GM12878 (cell line): ENCODE data around the gene SETD5. TPM values are rescaled to one million over a fixed set of nuclear protein-coding genes. Genes with fewer than 3 reads are reported as not detected.
A peak's percentile ranks its signal among the peaks of the same experiment; 100 is the strongest.

Experiments
- BHLHE40 ChIP-seq, 2 experiments: fragments of 450-650 bp in 1 of 2; IDR thresholded peaks; 2 replicates each; pipeline ENCODE4 v1.6.1; 2011 to 2017; ENCODE audit warnings: low read depth in 2 of 2, borderline replicate concordance in 1 of 2, improper control_type of control experiment in 1 of 2, low read length in 1 of 2, mild to moderate bottlenecking in 1 of 2
- CBX5 ChIP-seq: sonication (generic); IDR thresholded peaks from 2 replicates; pipeline ENCODE4 v1.6.1; 2016; ENCODE audit warnings: low read depth, moderate library complexity, mild to moderate bottlenecking, inconsistent platforms
- EED ChIP-seq: sonication (generic); IDR thresholded peaks from 2 replicates; pipeline ENCODE4 v1.6.1; 2016; ENCODE audit warnings: antibody characterized with exemption, low read depth
- ESRRA ChIP-seq: IDR thresholded peaks from 2 replicates; pipeline ENCODE4 v1.6.1; 2012; ENCODE audit warnings: mild to moderate bottlenecking, low read length, improper control_type of control experiment
- FOXM1 ChIP-seq: IDR thresholded peaks from 2 replicates; pipeline ENCODE4 v1.6.1; 2012; ENCODE audit warnings: low read depth, mild to moderate bottlenecking, inconsistent platforms, low read length, moderate library complexity
- IRF4 ChIP-seq: IDR thresholded peaks from 2 replicates; pipeline ENCODE4 v1.6.1; 2011; ENCODE audit warnings: low read depth, low read length
- JUND ChIP-seq: IDR thresholded peaks from 2 replicates; pipeline ENCODE4 v1.6.1; 2012; ENCODE audit warnings: low read depth, mild to moderate bottlenecking, low read length, improper control_type of control experiment, moderate library complexity
- KAT2A ChIP-seq: conservative IDR thresholded peaks from 2 replicates; pipeline ENCODE4 v1.6.1; 2011; ENCODE audit warnings: low read depth, low read length; ENCODE audit not compliant: control insufficient read depth
- MYB ChIP-seq: fragments of 150-350 bp; IDR thresholded peaks from 2 replicates; pipeline ENCODE4 v1.6.1; 2014; ENCODE audit warnings: mild to moderate bottlenecking, low read depth, low read length, borderline replicate concordance
- MYC ChIP-seq: IDR thresholded peaks from 2 replicates; pipeline ENCODE4 v1.6.1; 2011; ENCODE audit warnings: mild to moderate bottlenecking, low read length, moderate library complexity, inconsistent platforms; ENCODE audit not compliant: insufficient read depth, insufficient replicate concordance, insufficient read length, severe bottlenecking
- NR2F1 ChIP-seq: fragments of 450-650 bp; conservative IDR thresholded peaks from 2 replicates; pipeline ENCODE4 v1.6.1; 2017; ENCODE audit warnings: mild to moderate bottlenecking
- PAX8 ChIP-seq: fragments of 450-650 bp; IDR thresholded peaks from 2 replicates; pipeline ENCODE4 v1.6.1; 2017; ENCODE audit warnings: mild to moderate bottlenecking, moderate library complexity
- PML ChIP-seq: IDR thresholded peaks from 2 replicates; pipeline ENCODE4 v1.6.1; 2012; ENCODE audit warnings: low read length, inconsistent platforms
- SP1 ChIP-seq: IDR thresholded peaks from one replicate; pipeline ENCODE4 v1.6.1; 2011; ENCODE audit warnings: low read depth, low read length
- SREBF1 ChIP-seq: IDR thresholded peaks from 2 replicates; pipeline ENCODE4 v1.6.1; 2012; ENCODE audit warnings: mild to moderate bottlenecking, low read length
- TBL1XR1 ChIP-seq: IDR thresholded peaks from 2 replicates; pipeline ENCODE4 v1.6.1; 2012; ENCODE audit warnings: low read depth, low read length, improper control_type of control experiment
- TCF12 ChIP-seq: IDR thresholded peaks from 2 replicates; pipeline ENCODE4 v1.6.1; 2011; ENCODE audit warnings: low read depth, mild to moderate bottlenecking, low read length
- ZNF217 ChIP-seq: fragments of 450-650 bp; IDR thresholded peaks from 2 replicates; pipeline ENCODE4 v1.6.1; 2017; ENCODE audit warnings: antibody characterized with exemption, mild to moderate bottlenecking
- ZNF384 ChIP-seq: IDR thresholded peaks from 2 replicates; pipeline ENCODE4 v1.6.1; 2012; ENCODE audit warnings: low read depth, mild to moderate bottlenecking, low read length, improper control_type of control experiment, borderline replicate concordance
- polyA plus RNA-seq, 11 experiments: library from polyadenylated mRNA; depleted of rRNA in 4 of 11; unstranded in 6 of 11; stranded (reverse) in 5 of 11; fragments of >200 nt; fragmentation: Nextera tagmentation in 4 of 11; fragmentation: Illumina TruSeq in 1 of 11; extraction: Ambion mirVana in 4 of 11; extraction: Trizol in 1 of 11; gene quantifications; 1 replicate in 1 of 11; 2 replicates in 10 of 11; pipeline versions ENCODE4 v1.2.1 to v1.2.3, GENCODE V29; 2011 to 2016; ENCODE audit warnings: inconsistent platforms in 2 of 11, missing spikeins in 2 of 11, low read depth in 1 of 11
- total RNA-seq, 4 experiments: library from RNA; depleted of rRNA in 3 of 4; stranded (reverse); fragments of >200 nt in 3 of 4; fragmentation: Illumina TruSeq in 1 of 4; extraction: Trizol in 1 of 4; gene quantifications; 2 replicates each; pipeline versions ENCODE4 v1.2.1 to v1.2.3, GENCODE V29; 2013 to 2021
- TF ChIP-seq, protein P1 (sequence below): fragments of 450-650 bp; IDR thresholded peaks from 2 replicates; pipeline ENCODE4 v1.6.1; 2017; ENCODE audit warnings: low read depth, mild to moderate bottlenecking, moderate library complexity
- TF ChIP-seq, protein P2 (sequence below): fragments of 450-650 bp; IDR thresholded peaks from 2 replicates; pipeline ENCODE4 v1.6.1; 2017; ENCODE audit warnings: antibody characterized with exemption, mild to moderate bottlenecking, moderate library complexity
- TF ChIP-seq, protein P3 (sequence below): fragments of 450-650 bp; IDR thresholded peaks from 2 replicates; pipeline ENCODE4 v1.6.1; 2017; ENCODE audit warnings: mild to moderate bottlenecking, low read depth, inconsistent platforms; ENCODE audit not compliant: poor library complexity, severe bottlenecking
- TF ChIP-seq, protein P4 (sequence below): fragments of 450-650 bp; IDR thresholded peaks from 2 replicates; pipeline ENCODE4 v1.6.1; 2016; ENCODE audit warnings: mild to moderate bottlenecking

SETD5 gene
- total and polyA plus RNA-seq, 10 of the 15 experiments (the other 5 are each of a cell fraction or from before 2014, with no cell fraction given), result 8.2 to 94.0 (median 55.4) TPM

DNA sequence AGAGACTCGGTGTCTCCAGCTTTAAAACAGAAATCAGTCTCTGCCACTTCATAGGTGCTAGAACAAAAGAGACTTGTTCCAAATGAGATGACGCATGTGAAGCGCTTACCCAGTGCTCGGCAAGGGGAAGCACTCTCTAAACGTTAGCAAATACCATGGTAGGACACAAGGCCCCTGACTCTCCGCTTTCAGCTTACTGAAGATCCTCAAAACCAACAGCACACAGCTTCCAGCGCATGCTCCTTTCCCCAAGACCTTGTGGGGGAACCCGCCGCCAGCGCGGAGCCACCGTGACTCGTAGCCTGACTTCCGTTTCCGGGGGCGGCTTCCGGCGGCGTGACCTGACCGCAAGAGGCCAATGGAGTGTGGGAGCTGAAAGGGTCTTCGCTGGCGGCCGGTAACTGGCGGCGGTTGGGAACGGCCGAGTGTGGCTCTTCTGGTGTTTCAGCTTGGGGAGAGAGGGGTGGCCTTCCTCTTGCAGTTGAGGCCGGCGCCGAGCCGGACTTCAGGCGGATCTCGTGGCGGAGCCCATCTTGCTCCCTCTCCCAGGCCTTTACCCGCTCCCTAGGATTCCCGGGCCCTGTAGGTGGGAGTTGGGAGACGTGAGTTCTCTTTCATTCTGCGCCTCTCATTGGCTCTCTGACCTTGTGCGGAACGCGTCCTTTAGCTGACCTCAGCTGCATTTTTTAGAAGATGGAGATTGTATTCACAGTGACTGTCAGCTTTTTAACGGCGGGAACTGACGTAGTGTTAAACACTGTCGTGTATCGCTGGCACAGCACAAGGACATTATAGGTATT lies 34.5 kb upstream of the SETD5 start, which contains the start of gene THUMPD3 (continued):
- TF ChIP-seq ZNF384 (0 out of 2 replicates have a peak, but pooled peaks have one; percentile 18), MYB (no peak), KAT2A (no peak), PAX8 (no peak), BHLHE40 (IDR thresholded peaks at IDR 0.05; ENCODE audit: borderline replicate concordance in 1 of 2, low read depth in 2 of 2, low read length in 1 of 2) (peak; percentile 87 to 95), PML (peak; percentile 90), CBX5 (0 out of 2 replicates have a peak, but pooled peaks have one; percentile 38), NR2F1 (peak; percentile 97), TCF12 (peak; percentile 55), MYC (no peak), SREBF1 (no peak), ESRRA (0 out of 2 replicates have a peak, but pooled peaks have one; percentile 55), ZNF217 (no peak), SP1 (peak; percentile 41), TBL1XR1 (0 out of 2 replicates have a peak, but pooled peaks have one; percentile 59), IRF4 (peak; percentile 15; the same call in 1 of the 2 replicates), JUND (0 out of 2 replicates have a peak, but pooled peaks have one; percentile 36), EED (peak; percentile 83), FOXM1 (no peak)
- TF ChIP-seq, protein P1, sequence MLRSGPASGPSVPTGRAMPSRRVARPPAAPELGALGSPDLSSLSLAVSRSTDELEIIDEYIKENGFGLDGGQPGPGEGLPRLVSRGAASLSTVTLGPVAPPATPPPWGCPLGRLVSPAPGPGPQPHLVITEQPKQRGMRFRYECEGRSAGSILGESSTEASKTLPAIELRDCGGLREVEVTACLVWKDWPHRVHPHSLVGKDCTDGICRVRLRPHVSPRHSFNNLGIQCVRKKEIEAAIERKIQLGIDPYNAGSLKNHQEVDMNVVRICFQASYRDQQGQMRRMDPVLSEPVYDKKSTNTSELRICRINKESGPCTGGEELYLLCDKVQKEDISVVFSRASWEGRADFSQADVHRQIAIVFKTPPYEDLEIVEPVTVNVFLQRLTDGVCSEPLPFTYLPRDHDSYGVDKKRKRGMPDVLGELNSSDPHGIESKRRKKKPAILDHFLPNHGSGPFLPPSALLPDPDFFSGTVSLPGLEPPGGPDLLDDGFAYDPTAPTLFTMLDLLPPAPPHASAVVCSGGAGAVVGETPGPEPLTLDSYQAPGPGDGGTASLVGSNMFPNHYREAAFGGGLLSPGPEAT, result peak; percentile 89
- TF ChIP-seq, protein P2, sequence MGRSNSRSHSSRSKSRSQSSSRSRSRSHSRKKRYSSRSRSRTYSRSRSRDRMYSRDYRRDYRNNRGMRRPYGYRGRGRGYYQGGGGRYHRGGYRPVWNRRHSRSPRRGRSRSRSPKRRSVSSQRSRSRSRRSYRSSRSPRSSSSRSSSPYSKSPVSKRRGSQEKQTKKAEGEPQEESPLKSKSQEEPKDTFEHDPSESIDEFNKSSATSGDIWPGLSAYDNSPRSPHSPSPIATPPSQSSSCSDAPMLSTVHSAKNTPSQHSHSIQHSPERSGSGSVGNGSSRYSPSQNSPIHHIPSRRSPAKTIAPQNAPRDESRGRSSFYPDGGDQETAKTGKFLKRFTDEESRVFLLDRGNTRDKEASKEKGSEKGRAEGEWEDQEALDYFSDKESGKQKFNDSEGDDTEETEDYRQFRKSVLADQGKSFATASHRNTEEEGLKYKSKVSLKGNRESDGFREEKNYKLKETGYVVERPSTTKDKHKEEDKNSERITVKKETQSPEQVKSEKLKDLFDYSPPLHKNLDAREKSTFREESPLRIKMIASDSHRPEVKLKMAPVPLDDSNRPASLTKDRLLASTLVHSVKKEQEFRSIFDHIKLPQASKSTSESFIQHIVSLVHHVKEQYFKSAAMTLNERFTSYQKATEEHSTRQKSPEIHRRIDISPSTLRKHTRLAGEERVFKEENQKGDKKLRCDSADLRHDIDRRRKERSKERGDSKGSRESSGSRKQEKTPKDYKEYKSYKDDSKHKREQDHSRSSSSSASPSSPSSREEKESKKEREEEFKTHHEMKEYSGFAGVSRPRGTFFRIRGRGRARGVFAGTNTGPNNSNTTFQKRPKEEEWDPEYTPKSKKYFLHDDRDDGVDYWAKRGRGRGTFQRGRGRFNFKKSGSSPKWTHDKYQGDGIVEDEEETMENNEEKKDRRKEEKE, result no peak
- TF ChIP-seq, protein P3, sequence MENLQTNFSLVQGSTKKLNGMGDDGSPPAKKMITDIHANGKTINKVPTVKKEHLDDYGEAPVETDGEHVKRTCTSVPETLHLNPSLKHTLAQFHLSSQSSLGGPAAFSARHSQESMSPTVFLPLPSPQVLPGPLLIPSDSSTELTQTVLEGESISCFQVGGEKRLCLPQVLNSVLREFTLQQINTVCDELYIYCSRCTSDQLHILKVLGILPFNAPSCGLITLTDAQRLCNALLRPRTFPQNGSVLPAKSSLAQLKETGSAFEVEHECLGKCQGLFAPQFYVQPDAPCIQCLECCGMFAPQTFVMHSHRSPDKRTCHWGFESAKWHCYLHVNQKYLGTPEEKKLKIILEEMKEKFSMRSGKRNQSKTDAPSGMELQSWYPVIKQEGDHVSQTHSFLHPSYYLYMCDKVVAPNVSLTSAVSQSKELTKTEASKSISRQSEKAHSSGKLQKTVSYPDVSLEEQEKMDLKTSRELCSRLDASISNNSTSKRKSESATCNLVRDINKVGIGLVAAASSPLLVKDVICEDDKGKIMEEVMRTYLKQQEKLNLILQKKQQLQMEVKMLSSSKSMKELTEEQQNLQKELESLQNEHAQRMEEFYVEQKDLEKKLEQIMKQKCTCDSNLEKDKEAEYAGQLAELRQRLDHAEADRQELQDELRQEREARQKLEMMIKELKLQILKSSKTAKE, result no peak
- TF ChIP-seq, protein P4, sequence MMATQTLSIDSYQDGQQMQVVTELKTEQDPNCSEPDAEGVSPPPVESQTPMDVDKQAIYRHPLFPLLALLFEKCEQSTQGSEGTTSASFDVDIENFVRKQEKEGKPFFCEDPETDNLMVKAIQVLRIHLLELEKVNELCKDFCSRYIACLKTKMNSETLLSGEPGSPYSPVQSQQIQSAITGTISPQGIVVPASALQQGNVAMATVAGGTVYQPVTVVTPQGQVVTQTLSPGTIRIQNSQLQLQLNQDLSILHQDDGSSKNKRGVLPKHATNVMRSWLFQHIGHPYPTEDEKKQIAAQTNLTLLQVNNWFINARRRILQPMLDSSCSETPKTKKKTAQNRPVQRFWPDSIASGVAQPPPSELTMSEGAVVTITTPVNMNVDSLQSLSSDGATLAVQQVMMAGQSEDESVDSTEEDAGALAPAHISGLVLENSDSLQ, result no peak; the same call in 1 of the 2 replicates
